IPS-20b (cell line): ENCODE data around the gene ANO2.

ENCODE experiments used
- H3K27ac ChIP-seq: one replicate; pipeline ENCODE4 v1.5.1; 2013; ENCODE audit warnings: low read length
- H3K27me3 ChIP-seq: 2 replicates; pipeline ENCODE4 v1.6.1; 2013; ENCODE audit warnings: mild to moderate bottlenecking, low read length, inconsistent platforms; ENCODE audit not compliant: insufficient read depth
- H3K36me3 ChIP-seq: 2 replicates; pipeline ENCODE4 v1.6.1; 2013; ENCODE audit warnings: low read depth, mild to moderate bottlenecking, inconsistent platforms, low read length, moderate library complexity; ENCODE audit not compliant: insufficient read depth
- H3K4me1 ChIP-seq: 2 replicates; pipeline ENCODE4 v1.6.1; 2013; ENCODE audit warnings: mild to moderate bottlenecking, control low read depth, inconsistent platforms, low read length, moderate library complexity; ENCODE audit not compliant: insufficient read depth
- H3K4me3 ChIP-seq: 2 replicates; pipeline ENCODE4 v1.5.1; 2013; ENCODE audit warnings: mild to moderate bottlenecking, low read length, inconsistent platforms
- H3K9ac ChIP-seq: 2 replicates; pipeline ENCODE4 v1.6.1; 2013; ENCODE audit warnings: low read depth, mild to moderate bottlenecking, inconsistent platforms, low read length, moderate library complexity
- H3K9me3 ChIP-seq: 2 replicates; pipeline ENCODE4 v1.6.1; 2013; ENCODE audit warnings: mild to moderate bottlenecking, low read depth, low read length, inconsistent platforms; ENCODE audit not compliant: insufficient read depth

ANO2 gene

GRCh38 chr12:5733136-5733755 is 211.8 kb downstream of the ANO2 start:
- H3K9me3 ChIP-seq, result no peaks in the 10 kb centered on the region
- no peak overlapping the region for H3K27ac ChIP-seq
- no peaks in the 10 kb centered on the region for H3K4me1 ChIP-seq
- H3K4me3 ChIP-seq, result no peak overlapping the region
- H3K36me3 ChIP-seq, result no peaks in the 10 kb centered on the region
- no peaks in the 10 kb centered on the region for H3K27me3 ChIP-seq
- no peak overlapping the region for H3K9ac ChIP-seq

GRCh38 chr12:5730962-5731361 is 214.1 kb downstream of the ANO2 start:
- Histone ChIP-seq H3K9ac (no peak overlapping the region), H3K9me3 (no peaks in the 10 kb centered on the region), H3K4me1 (no peaks in the 10 kb centered on the region), H3K36me3 (no peaks in the 10 kb centered on the region), H3K27me3 (no peaks in the 10 kb centered on the region), H3K4me3 (no peak overlapping the region), H3K27ac (no peak overlapping the region)

GRCh38 chr12:5723711-5724252 is 221.3 kb downstream of the ANO2 start:
- H3K27ac ChIP-seq, result no peak overlapping the region
- no peaks in the 10 kb centered on the region for H3K9me3 ChIP-seq
- no peaks in the 10 kb centered on the region for H3K4me1 ChIP-seq
- no peak overlapping the region for H3K9ac ChIP-seq
- no peak overlapping the region for H3K4me3 ChIP-seq
- H3K27me3 ChIP-seq, result no peaks in the 10 kb centered on the region
- no peaks in the 10 kb centered on the region for H3K36me3 ChIP-seq

- H3K9me3 ChIP-seq, result no peaks in the 10 kb centered on the region
- no peak overlapping the region for H3K4me3 ChIP-seq
- H3K36me3 ChIP-seq, result no peaks in the 10 kb centered on the region
- no peak overlapping the region for H3K9ac ChIP-seq
- no peak overlapping the region for H3K27ac ChIP-seq
- H3K4me1 ChIP-seq, result no peaks in the 10 kb centered on the region
- no peaks in the 10 kb centered on the region for H3K27me3 ChIP-seq
These were observed 222.0 kb downstream of the ANO2 start for GRCh38 chr12:5723071-5723470.

GRCh38 chr12:5720381-5721005 is 224.6 kb downstream of the ANO2 start:
- Histone ChIP-seq H3K4me3 (no peak overlapping the region), H3K4me1 (no peaks in the 10 kb centered on the region), H3K9ac (no peak overlapping the region), H3K36me3 (no peaks in the 10 kb centered on the region), H3K27me3 (no peaks in the 10 kb centered on the region), H3K9me3 (no peaks in the 10 kb centered on the region), H3K27ac (no peak overlapping the region)

- Histone ChIP-seq H3K9me3 (no peaks in the 10 kb centered on the region), H3K4me3 (no peak overlapping the region), H3K27me3 (no peaks in the 10 kb centered on the region), H3K4me1 (no peaks in the 10 kb centered on the region), H3K9ac (no peak overlapping the region), H3K27ac (no peak overlapping the region), H3K36me3 (no peaks in the 10 kb centered on the region)
These were observed 226.4 kb downstream of the ANO2 start for GRCh38 chr12:5718680-5719079.

GRCh38 chr12:5718073-5718472 is 227.0 kb downstream of the ANO2 start:
- no peak overlapping the region for H3K4me3 ChIP-seq
- H3K9ac ChIP-seq, result no peak overlapping the region
- no peaks in the 10 kb centered on the region for H3K9me3 ChIP-seq
- no peaks in the 10 kb centered on the region for H3K4me1 ChIP-seq
- no peaks in the 10 kb centered on the region for H3K36me3 ChIP-seq
- no peaks in the 10 kb centered on the region for H3K27me3 ChIP-seq
- no peak overlapping the region for H3K27ac ChIP-seq

- Histone ChIP-seq H3K27me3 (no peaks in the 10 kb centered on the region), H3K4me1 (no peaks in the 10 kb centered on the region), H3K9ac (no peak overlapping the region), H3K4me3 (no peak overlapping the region), H3K27ac (no peak overlapping the region), H3K36me3 (no peaks in the 10 kb centered on the region), H3K9me3 (no peaks in the 10 kb centered on the region)
These were observed 228.1 kb downstream of the ANO2 start for GRCh38 chr12:5716976-5717375.

- no peaks in the 10 kb centered on the region for H3K4me1 ChIP-seq
- H3K27me3 ChIP-seq, result no peaks in the 10 kb centered on the region
- no peak overlapping the region for H3K4me3 ChIP-seq
These were observed 228.9 kb downstream of the ANO2 start for GRCh38 chr12:5716201-5716600.

GRCh38 chr12:5715021-5715420 is 230.0 kb downstream of the ANO2 start:
- Histone ChIP-seq H3K27me3 (no peaks in the 10 kb centered on the region), H3K9me3 (no peaks in the 10 kb centered on the region), H3K4me1 (no peaks in the 10 kb centered on the region), H3K9ac (no peak overlapping the region), H3K4me3 (no peak overlapping the region), H3K27ac (no peak overlapping the region), H3K36me3 (no peaks in the 10 kb centered on the region)

More at GRCh38 chr12:5716201-5716600, 228.9 kb downstream of the ANO2 start:
- H3K36me3 ChIP-seq, result no peaks in the 10 kb centered on the region
- H3K9ac ChIP-seq, result no peak overlapping the region
- no peaks in the 10 kb centered on the region for H3K9me3 ChIP-seq
- H3K27ac ChIP-seq, result no peak overlapping the region

GRCh38 chr12:5713599-5714081 is 231.4 kb downstream of the ANO2 start:
- H3K4me3 ChIP-seq, result no peak overlapping the region

GRCh38 chr12:5710260-5710878 is 234.7 kb downstream of the ANO2 start:
- Histone ChIP-seq H3K4me1 (no peaks in the 10 kb centered on the region), H3K9ac (no peak overlapping the region), H3K4me3 (no peak overlapping the region), H3K36me3 (no peaks in the 10 kb centered on the region), H3K27me3 (no peaks in the 10 kb centered on the region), H3K9me3 (no peaks in the 10 kb centered on the region), H3K27ac (no peak overlapping the region)

More at GRCh38 chr12:5713599-5714081, 231.4 kb downstream of the ANO2 start:
- no peak overlapping the region for H3K9ac ChIP-seq
- no peak overlapping the region for H3K27ac ChIP-seq
- no peaks in the 10 kb centered on the region for H3K36me3 ChIP-seq
- H3K9me3 ChIP-seq, result no peaks in the 10 kb centered on the region
- H3K27me3 ChIP-seq, result no peaks in the 10 kb centered on the region
- H3K4me1 ChIP-seq, result no peaks in the 10 kb centered on the region
